A673 (cell line): ENCODE data around the gene MLPH. TPM values are rescaled to one million over a fixed set of nuclear protein-coding genes. Genes with fewer than 3 reads are reported as not detected.

ENCODE experiments used
- BruUV-seq: library from RNA; stranded (reverse); fragments of 400-500 nt; replicated peaks from 2 replicates; lab custom pipeline; 2021; lab: Mats Ljungman, UMichigan
- CTCF ChIA-PET: fragments of 300-600 bp; sonication (Branson Sonifier 250); formaldehyde crosslinking; loops from one replicate; lab custom pipeline; 2022; ENCODE audit warnings: antibody characterized with exemption; lab: Charles Lee
- POLR2A ChIA-PET: fragments of 300-600 bp; sonication (Branson Sonifier 250); formaldehyde crosslinking; loops from one replicate; lab custom pipeline; 2022; ENCODE audit warnings: antibody characterized with exemption; ENCODE audit not compliant: low non-redundant PET; lab: Charles Lee
- DNase-seq: peaks from one replicate; pipeline ENCODE4 v3.0.0-alpha.2; 2015; ENCODE audit warnings: low spot score
- H3K27ac ChIP-seq: fragments of 200-600 bp; sonication (generic); 2 replicates; pipeline ENCODE4 v1.5.1; 2016; ENCODE audit warnings: mixed run types, low read depth, mild to moderate bottlenecking, mixed read lengths, antibody characterized with exemption, low read length; ENCODE audit not compliant: poor library complexity, severe bottlenecking
- H3K27me3 ChIP-seq: fragments of 200-600 bp; sonication (generic); replicated peaks from 2 replicates; pipeline ENCODE4 v1.6.1; 2017; ENCODE audit warnings: mixed run types, low read depth, mild to moderate bottlenecking, mixed read lengths, antibody characterized with exemption, low read length; ENCODE audit not compliant: insufficient read depth, poor library complexity
- H3K36me3 ChIP-seq: fragments of 200-600 bp; sonication (generic); 2 replicates; pipeline ENCODE4 v1.6.1; 2016; ENCODE audit warnings: mixed run types, mild to moderate bottlenecking, mixed read lengths, antibody characterized with exemption, low read length; ENCODE audit not compliant: insufficient read depth, poor library complexity, severe bottlenecking
- H3K4me1 ChIP-seq: fragments of 200-600 bp; sonication (generic); 2 replicates; pipeline ENCODE4 v1.6.1; 2017; ENCODE audit warnings: mixed run types, mild to moderate bottlenecking, mixed read lengths, antibody characterized with exemption, low read length; ENCODE audit not compliant: insufficient read depth, poor library complexity, severe bottlenecking
- H3K4me3 ChIP-seq: fragments of 200-600 bp; sonication (generic); 2 replicates; pipeline ENCODE4 v1.5.1; 2016; ENCODE audit warnings: low read depth, mixed run types, mild to moderate bottlenecking, mixed read lengths, low read length; ENCODE audit not compliant: poor library complexity, severe bottlenecking
- H3K9me3 ChIP-seq: fragments of 200-600 bp; sonication (generic); 2 replicates; pipeline ENCODE4 v1.6.1; 2016; ENCODE audit warnings: mixed run types, low read depth, mild to moderate bottlenecking, mixed read lengths, antibody characterized with exemption, low read length; ENCODE audit not compliant: poor library complexity, severe bottlenecking
- EZH2 ChIP-seq: fragments of 200-600 bp; sonication (generic); IDR thresholded peaks from 2 replicates; pipeline ENCODE4 v1.6.1; 2017; ENCODE audit warnings: borderline replicate concordance, low read depth, mild to moderate bottlenecking, mixed read lengths, antibody characterized with exemption, low read length; ENCODE audit not compliant: poor library complexity, severe bottlenecking
- intact Hi-C: fragments of 100-400 bp; cut with micrococcal nuclease; formaldehyde crosslinking; loops from one replicate; pipeline ENCODE4 v1.10.0; 2022; ENCODE audit not compliant: unreplicated experiment
- total RNA-seq: library from RNA; stranded (reverse); gene quantifications from 2 replicates; pipeline ENCODE4 v1.2.3, GENCODE V29; 2021
- TF ChIP-seq, protein P1 (sequence below): fragments of 300-800, 200-600 bp; sonication (generic); conservative IDR thresholded peaks from 2 replicates; pipeline ENCODE4 v1.5.1; 2017; ENCODE audit warnings: low read depth, mild to moderate bottlenecking, antibody characterized with exemption, low read length, moderate library complexity, mixed read lengths

Gene MLPH
- total RNA-seq, 1 experiment from 2014 or later, result not detected

DNA sequence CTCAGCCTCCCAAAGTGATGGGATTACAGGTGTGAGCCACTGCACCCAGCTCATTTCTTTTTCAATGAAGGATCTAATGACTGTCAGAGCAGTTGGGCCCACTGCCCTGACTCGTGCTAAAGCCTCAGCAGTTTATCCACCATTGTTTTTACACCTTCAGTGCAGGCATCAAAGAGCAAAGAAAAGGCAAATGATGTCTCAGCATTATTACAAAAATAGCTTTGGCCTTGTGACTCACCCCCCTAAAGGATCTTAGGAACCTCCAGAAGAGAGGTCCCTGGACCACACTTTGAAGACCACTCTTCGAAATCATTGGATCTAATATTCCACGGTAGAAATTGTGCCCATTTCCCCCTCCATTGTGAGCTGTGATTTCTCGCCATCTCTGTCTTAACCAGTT is 21.3 kb downstream of the MLPH start:
- ChIA-PET CTCF (interaction anchor here (1.2 kb wide), 1 partner anchor 63 kb away, joined by 3 read pairs; no protein-coding TSS in a partner anchor), POLR2A (no interaction called here)
- H3K27me3 ChIP-seq, result peaks cover 7% of the 10 kb centered on the region
- BruUV-seq, result no TSS peak
- H3K9me3 ChIP-seq, result no peaks in the 10 kb centered on the region
- no peaks in the 10 kb centered on the region for H3K36me3 ChIP-seq
- no peak for DNase-seq
- no peaks in the 10 kb centered on the region for H3K4me1 ChIP-seq
- TF ChIP-seq, protein P1, sequence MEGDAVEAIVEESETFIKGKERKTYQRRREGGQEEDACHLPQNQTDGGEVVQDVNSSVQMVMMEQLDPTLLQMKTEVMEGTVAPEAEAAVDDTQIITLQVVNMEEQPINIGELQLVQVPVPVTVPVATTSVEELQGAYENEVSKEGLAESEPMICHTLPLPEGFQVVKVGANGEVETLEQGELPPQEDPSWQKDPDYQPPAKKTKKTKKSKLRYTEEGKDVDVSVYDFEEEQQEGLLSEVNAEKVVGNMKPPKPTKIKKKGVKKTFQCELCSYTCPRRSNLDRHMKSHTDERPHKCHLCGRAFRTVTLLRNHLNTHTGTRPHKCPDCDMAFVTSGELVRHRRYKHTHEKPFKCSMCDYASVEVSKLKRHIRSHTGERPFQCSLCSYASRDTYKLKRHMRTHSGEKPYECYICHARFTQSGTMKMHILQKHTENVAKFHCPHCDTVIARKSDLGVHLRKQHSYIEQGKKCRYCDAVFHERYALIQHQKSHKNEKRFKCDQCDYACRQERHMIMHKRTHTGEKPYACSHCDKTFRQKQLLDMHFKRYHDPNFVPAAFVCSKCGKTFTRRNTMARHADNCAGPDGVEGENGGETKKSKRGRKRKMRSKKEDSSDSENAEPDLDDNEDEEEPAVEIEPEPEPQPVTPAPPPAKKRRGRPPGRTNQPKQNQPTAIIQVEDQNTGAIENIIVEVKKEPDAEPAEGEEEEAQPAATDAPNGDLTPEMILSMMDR, result no peak
- no peak for TF ChIP-seq EZH2
- H3K4me3 ChIP-seq, result no peak overlapping the region
- H3K27ac ChIP-seq, result no peak overlapping the region
- intact Hi-C loops, result no loop called here

DNA sequence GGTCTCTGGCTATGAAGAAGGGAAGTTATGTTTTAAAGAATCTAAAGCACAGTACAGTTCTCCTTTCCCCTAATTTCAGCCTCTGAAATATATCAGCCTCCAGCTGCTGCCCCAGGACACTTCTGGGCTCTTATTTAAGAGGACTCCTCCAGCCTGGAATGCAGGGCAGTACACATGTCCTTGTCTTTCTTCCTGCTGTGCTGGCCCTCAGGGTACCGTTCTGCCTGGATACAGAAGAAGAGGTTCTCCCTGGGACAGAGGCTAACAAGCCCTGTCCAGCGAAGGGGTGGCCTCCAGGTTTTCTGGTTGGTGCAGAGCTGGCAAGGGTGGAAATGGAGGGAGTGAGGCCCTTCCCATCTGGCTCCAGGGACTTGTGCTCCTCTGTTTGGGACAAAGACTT is 22.1 kb downstream of the MLPH start:
- no peak for DNase-seq
- H3K4me3 ChIP-seq, result no peak overlapping the region
- TF ChIP-seq EZH2, result no peak
- TF ChIP-seq, protein P1, result no peak
- no peaks in the 10 kb centered on the region for H3K9me3 ChIP-seq
- H3K27ac ChIP-seq, result no peak overlapping the region
- POLR2A ChIA-PET, result no interaction called here
- H3K27me3 ChIP-seq, result peaks cover 7% of the 10 kb centered on the region
- CTCF ChIA-PET, result no interaction called here
- intact Hi-C loops, result no loop called here
- no peaks in the 10 kb centered on the region for H3K36me3 ChIP-seq
- H3K4me1 ChIP-seq, result no peaks in the 10 kb centered on the region
- no TSS peak for BruUV-seq

DNA sequence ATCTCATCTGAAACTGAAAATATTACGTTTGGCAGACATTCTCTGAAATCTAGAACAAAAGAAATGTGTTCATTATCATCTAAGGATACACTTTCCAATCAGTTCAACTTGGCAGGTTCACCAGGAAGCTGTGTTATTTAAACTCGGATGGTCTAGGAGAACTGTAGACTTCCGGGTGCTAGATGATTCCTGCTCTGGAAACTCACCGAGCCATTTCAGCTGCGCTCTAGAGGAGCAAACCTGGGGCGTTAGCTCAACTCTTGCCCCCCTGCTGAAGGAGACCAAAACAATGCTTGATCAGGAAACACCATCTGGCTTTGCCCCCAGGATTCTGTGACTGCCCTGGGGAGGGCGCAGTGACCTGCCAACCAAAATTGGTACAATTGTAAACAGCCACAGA is 22.9 kb downstream of the MLPH start:
- H3K4me3 ChIP-seq, result no peak overlapping the region
- H3K27me3 ChIP-seq, result peaks cover 7% of the 10 kb centered on the region
- BruUV-seq, result no TSS peak
- no peak overlapping the region for H3K27ac ChIP-seq
- TF ChIP-seq, protein P1, result no peak
- no peak for TF ChIP-seq EZH2
- no peaks in the 10 kb centered on the region for H3K36me3 ChIP-seq
- H3K4me1 ChIP-seq, result no peaks in the 10 kb centered on the region
- intact Hi-C loops, result loop anchor here (10.0 kb wide), 1 partner anchor 235 kb away; no protein-coding TSS in a partner anchor
- no peaks in the 10 kb centered on the region for H3K9me3 ChIP-seq
- ChIA-PET CTCF (interaction anchor here (0.6 kb wide), 1 partner anchor 41 kb away, joined by 4 read pairs; no protein-coding TSS in a partner anchor), POLR2A (no interaction called here)
- DNase-seq, result no peak
